GM19324 (cell line): Measurements from ENCODE around the gene GFRAL.

Source experiments
- ATAC-seq: cut with Tn5 transposase; IDR thresholded peaks from one replicate; pipeline ENCODE4 v1.9.1; 2021; ENCODE audit warnings: mild to moderate bottlenecking, moderate library complexity; ENCODE audit not compliant: unreplicated experiment, low FRiP score

Gene GFRAL

GRCh38 chr6:55423933-55424332 is 96.7 kb downstream of the GFRAL start:
- no peak for ATAC-seq

GRCh38 chr6:55433446-55434130 is 106.3 kb downstream of the GFRAL start:
- ATAC-seq = no peak

DNA sequence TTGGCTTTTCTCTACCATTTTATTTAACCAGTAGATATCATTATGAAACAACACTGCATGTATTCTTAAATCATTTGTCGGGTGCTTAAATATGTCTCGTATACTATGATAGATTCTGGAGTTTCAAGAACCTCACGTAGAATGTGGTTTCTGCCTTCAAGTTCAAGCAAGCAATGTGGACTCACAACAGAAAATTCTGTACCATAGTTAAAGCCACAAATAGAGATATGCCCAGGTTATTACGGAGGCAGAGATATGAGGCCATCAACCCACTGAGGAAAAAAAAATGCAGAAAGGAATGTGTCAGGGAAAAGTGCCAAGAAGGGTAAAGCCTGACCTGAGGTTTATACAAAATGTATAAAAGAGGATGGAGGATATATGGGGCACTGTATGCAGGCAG is 109.9 kb downstream of the GFRAL start:
- no peak for ATAC-seq

- ATAC-seq = no peak
Observed at GRCh38 chr6:55438203-55438602, 110.9 kb downstream of the GFRAL start.

GRCh38 chr6:55443238-55444134 is 116.2 kb downstream of the GFRAL start:
- ATAC-seq = no peak

GRCh38 chr6:55445648-55446204 is 118.5 kb downstream of the GFRAL start:
- no peak for ATAC-seq

GRCh38 chr6:55447891-55448290 is 120.6 kb downstream of the GFRAL start:
- no peak for ATAC-seq

DNA sequence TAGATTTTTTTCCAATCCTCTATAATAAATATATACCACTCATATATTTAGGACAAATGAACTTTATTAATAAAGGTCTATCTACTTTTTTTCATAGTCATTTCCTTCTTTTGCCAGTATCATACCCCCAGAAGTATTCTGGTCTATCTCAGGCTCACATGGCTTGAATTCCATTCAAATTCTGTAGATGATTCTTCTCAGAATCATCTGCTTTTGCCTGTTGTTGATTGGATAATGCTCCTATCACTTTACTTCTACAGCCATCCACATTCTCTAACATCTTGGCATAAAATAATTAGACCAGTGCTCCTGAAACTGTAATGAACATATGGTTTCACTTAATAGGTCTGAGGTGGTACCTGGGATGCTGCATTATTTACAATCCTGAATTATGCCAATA is 121.2 kb downstream of the GFRAL start:
- no peak for ATAC-seq

DNA sequence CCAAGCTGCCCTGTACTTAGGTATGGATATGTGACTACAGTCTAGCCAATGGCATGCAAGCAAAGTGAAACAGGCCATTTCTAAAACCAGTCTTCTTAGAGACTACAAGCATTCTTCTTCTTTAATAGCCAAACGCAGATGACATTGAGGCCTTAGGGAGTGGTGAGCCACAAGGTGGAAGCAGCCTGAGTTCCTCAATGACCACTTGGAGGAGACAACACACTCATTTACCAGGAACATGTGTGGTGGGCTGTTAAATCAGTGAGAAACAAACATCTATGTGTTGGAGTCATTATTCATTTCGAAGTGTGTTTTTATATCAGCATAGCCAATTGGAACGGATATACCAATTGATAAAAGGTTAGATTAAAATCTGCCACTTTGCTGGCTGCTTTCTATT is 122.0 kb downstream of the GFRAL start:
- no peak for ATAC-seq

DNA sequence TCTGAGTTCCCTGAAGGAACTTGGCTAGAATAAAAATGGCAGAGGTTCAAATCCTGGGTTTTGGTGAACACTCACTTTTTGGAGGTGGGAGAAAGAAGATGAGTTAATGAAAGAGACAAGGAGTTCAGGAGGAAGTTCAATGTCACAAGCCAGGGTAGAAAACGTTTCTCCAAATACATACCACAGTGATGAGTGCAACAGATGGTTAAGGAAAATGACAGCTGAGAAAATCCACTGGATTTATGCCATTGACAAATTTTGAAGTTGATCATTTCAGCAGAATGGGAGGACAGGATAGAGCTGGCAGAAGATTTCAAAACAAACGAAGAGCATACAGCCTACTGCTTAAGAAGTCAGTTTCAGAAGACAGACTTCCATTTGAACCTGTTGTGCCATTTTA is 122.7 kb downstream of the GFRAL start:
- ATAC-seq = no peak
